ENCODE measurements around the gene TNRC18.

The TNRC18 gene

DNA sequence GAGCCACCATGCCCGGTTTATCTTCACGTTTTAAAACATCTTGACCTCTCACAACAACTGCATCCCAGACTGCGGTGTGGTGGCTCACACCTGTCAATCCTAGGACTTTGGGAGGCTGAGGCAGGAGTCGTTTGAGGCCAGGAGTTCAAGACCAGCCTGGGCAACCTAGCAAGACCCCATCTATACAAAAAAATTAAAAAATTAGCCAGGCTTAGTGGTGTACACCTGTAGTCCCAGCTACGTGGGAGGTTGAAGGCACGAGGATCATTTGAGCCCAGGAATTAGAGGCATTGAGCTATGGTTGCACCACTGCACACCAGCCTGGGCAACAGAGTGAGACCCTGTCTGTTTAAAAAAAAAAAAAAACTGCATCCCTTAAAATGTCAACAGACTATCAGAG, 20.2 kb downstream of the TNRC18 start:
- no peak for DNase-seq

DNA sequence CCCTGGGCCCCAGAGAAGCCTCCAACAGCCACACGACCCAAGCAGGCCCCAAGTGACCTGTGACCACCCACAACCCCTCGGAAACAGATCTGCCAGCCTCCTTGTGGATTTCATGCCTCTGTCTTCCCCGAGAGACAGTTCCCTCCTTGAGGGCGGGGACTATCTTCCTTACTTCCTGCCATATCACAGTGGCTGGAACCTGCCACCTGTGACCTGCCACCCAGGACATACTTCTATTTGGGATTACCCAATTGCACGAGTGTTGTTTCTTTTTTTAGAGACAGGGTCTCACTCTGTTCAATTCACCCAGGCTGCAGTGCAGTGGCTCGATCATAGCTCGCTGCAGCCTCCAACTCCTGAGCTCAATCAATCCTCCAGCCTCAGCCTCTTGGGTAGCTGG, 25.9 kb downstream of the TNRC18 start:
- no peak for DNase-seq

DNA sequence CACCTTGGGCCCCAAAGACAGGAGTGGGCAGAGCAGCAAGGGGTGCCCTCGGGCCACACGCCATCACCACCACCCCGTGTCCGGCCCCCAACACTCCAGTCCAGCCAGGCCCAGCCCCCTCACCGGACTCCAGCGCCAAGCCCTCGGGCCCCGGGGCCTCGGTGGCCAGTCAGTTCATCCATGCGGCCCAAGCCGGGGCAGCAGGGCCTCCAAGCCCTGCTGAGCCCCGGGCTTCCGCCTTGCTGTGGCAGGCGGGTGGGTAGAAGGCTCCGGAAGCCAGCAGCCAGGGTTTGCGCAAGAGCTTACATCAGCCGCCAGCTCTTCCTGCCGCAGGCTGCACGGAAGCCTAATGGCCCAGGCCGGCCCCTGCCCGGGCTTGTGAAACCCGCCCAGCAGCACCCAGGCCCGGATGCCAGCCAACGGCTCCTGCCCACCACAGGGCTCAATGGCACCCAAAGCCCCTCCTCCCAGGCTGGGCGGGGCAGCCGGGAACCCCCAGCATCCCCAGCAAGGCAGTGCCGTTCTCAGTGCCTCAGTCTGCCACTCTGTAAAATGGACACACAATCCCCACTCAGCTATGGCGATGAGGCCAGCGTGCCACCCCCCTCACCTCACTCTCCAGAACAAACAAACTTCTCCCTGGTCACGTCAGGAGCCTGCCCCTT, 26.5 kb downstream of the TNRC18 start:
- no peak for DNase-seq

DNA sequence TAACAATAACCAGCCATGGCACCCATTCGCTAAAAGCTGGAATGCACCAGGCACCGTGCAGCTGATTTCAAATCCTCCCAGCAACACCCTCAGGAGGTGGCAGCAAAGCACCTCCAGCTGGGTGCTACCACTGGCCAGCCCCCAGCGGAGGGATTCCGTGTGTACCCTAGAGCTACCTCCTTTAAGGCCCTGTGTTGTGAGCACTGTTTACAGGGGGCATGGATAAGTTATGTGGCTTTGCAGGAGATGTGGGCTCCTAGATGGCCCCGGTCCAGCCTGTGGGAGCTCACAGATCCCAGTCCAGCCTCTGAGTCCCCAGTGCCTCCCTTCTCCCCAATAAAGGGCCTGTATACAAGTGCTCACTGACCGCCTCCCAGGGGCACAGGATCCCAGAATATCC, 27.1 kb downstream of the TNRC18 start:
- peak; percentile 49 for DNase-seq

DNA sequence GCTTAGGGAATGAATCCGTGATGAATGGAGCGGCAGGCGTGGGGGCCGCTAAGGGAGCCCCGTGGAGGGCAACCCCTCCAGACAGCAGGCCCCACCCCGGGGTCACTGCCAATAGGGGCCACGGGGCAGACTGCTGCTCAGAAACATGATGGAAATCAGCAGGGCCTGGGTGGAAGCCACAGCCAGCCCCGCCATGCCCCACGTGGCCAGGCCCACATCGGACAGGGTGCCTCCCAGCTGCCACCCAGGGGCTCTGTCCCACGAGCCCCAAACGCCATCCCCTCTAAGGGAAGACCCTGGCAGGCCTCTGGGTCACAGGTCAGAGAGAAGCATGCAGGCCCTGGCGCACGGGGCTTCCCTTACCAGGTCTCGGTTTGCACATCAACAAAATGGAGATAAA, 28.4 kb downstream of the TNRC18 start:
- no peak for DNase-seq

DNA sequence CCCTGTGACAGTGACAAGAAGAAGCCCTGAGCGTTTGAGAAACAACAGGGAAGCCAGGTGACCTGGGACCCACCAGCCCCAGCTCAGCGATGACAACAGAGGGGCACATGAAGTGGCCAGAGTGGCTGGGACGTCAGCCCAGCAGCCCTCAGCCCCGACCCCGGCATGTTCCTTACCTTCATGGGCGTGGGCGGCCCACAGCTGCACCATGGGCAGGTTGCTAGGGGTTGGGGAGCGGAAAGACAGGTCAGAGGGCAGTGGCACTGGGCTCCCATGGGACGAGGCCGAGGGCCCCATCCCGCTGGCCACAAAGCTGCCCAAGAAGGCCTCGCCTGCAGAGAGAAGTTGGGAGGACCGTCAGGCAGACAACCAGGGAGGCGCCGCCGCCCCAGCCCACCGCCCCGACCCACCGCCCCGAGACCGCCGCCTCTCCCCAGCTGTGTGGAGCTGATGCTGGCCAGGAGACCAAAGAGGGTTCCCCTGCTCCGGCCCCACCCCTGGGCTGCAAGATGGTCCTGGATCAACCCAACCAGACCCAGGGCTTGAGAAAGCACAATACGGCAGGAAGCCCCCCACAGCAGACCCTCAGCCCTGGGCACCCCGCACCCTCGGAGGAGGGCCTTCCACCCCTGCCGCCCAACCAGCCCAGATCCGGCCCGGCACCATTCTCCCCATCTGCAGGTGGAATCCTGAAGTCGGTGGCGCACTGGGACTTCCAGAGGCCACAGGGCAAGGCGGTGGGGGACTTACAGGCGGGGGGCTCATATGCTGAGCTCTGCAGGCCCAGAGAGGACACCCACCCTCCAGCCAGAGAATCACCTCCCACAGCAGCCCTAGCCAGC, 29.1 kb downstream of the TNRC18 start:
- DNase-seq = no peak

DNA sequence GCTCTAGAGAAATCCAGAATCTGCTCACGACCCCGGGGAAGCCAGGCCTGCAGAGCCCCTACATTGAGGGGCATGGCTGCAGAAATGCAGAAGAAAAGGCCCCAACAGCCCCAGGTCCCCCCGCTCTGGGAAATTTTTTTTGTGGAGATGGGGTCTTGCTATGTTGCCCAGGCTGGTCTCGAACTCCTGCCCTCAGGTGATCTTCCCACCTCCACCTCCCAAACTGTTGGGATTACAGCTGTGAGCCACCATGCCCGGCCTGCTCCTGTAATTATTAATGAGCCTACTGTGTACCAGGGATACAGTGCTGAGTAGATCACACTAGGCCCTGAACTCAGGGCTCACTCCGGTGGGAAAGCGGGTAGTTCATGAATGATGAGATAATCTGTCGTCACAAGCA, 29.9 kb downstream of the TNRC18 start:
- DNase-seq = no peak

DNA sequence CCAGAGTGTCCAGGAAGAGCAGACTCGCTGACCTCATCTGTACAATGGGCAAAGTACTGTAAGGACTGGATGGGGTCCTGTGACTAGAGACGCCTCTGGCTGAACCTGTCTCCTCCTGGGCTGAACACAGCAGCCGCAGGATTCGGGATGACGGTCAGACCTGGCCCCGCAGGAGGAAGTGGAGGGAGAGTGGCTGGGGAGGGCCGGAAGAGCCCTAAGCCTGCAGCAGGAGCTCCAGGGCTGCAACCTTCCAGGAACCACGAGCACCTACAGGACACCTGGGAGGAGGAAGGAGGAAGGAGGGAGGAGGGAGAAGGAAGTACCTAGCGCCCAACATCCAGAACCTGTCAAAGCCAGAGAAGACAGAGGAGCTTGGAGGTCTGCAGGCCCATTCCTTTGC, 30.3 kb downstream of the TNRC18 start:
- DNase-seq = no peak

DNA sequence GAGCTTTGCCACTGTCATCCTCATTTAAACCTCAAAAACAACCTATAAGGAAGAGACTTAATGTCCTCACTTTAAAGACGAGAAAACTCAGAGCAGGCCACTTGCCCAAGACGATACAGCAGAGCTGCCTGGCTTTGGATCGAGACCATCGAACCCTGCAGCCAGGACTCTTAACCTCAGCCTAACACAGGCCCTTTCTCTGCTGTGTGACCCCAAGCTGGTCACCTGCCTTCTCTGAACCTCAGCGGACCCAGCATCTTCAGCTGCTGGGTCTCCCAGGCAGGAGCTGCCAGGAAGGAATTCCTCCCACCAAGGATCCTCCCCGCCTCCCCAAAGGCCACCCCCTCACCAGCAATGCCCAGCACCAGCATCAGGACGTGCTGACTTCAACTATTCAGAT, 32.7 kb downstream of the TNRC18 start:
- DNase-seq = no peak

DNA sequence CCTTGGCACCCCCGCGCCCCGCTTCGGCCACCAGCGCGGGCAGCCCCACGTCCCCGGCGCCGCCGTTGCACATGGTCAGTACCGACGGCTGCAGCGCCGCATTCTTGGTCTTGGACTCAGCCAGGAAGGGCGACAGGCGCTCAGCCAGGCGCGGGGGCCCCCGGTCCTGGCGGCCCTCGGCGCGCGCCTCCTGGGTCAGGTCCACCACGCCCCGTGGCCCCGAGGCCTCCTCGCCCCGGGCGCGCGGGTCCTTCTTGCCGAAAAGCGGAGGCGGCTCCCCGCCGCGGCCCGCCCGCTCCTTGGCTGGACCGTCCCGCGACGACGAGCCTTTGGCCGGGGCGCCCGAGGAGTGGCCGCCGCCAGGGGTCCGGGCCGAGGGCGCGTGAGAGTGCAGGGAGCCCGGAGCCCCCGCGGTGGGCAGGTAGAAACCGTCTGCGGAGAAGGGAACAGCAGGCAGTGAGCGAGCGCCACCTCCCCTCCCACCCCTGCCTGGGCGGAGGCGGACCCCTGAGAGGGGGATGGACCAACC, 34.7 kb downstream of the TNRC18 start:
- DNase-seq = no peak

DNA sequence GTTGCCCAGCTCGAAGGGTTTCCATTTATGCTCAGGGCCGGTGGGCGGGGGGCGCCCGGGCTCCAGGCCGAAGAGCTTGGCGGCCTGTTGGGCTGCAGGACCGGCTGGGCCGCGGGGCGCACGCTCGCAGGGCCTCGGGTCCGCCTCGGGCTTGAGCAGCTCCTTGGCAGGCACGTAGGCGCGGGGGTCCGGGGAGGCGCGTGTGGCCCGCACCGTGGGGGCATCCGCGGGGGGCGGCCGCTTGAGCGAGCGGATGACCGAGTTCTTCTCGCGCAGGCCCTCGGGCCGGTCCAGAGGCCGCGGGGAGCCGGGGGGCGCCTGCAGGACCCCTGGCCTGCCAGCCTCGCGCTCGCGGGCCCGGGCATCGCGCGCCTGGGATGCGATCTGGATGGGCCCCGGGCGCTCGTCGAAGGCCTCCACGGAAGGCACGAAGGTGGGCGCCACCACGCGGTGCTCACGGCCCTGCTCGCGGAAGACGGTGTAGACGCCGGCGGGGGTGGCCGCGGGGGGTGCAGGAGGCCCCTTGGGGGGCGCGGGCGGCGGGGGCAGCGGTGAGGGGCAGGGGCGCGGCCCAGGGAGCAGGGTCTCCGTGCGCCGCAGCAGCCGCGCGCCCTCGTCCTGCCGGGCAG, 35.2 kb downstream of the TNRC18 start:
- DNase-seq = no peak

DNA sequence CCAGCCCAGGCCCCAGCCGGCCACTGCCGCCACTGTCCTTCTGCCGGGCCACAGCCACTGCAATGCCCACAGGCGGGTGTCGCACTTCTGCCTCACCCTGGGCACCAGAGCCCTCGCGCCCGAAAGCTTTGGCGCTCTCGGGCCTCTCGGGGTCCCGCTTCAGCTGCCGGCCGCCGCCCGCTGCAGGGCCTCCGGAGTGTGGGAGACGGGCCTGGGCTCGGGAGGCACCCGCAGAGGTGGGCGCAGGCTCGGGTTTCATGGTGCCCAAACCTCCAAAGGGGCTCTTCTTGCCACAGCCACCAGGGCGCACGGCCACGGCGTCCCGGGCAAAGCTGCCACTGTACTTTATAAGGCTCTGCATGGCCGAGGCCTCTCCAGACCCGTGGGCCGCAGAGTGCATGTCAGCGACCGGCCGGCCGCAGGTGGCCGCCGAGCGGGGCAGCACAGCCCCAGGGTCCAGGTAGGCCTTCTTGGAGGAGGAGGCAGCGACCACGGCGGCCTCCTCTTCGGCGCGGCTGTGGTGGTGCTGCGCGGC, 35.9 kb downstream of the TNRC18 start:
- DNase-seq = no peak

DNA sequence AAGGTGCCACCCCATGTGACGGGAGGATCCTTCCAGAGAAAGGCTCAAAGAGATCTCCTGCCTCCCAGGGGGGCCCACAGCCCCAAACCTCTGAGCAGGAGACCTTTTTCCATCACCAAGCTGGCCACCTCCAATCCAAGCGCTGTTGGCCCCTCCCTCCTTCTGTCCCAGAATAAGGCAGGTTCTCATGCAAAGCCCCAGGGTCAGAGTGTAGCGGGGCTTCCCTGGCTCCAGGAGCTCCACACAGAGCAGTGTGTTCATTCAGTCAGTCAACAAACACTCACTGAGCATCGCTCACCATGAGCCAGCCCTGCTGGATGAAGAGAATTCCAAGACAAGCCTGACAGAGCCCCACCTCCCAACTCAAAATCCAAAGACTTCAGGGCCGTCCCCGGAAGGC, 39.0 kb downstream of the TNRC18 start:
- DNase-seq = no peak

DNA sequence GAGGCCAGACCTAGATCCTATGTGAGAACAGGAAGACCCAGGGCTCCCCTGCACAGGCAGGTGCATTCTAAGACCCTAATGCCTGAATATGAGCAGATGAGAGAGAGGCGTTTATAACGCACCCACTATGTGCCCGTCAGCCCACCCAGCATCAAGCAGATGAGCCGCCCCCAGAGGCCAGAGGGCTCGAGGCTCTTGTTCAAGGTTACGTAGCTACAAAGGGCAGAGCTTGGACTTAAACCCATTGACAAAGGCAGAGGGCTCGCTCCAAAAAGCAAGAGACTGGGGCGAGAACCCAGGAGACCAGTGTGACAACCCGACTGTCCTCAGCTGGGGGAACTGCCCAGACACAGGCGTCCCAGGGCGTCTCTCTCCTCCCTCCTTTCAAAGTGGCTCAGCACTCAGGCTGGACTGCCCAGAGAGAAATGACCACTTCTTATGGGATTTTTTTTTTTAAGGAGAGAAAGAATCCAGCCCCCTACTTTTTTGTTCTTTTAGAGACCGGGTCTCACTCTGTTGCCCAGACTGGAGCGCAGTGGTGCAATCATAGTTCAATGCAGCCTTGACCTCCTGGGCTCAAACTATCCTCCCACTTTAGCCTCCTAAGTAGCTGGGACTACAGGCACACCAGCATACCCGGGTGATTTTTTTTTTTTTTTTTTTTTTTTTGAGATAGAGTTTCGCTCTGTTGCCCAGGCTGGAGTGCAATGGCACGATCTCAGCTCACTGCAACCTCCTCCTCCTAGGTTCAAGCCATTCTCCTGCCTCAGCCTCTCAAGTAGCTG, 40.1 kb downstream of the TNRC18 start:
- DNase-seq = no peak

DNA sequence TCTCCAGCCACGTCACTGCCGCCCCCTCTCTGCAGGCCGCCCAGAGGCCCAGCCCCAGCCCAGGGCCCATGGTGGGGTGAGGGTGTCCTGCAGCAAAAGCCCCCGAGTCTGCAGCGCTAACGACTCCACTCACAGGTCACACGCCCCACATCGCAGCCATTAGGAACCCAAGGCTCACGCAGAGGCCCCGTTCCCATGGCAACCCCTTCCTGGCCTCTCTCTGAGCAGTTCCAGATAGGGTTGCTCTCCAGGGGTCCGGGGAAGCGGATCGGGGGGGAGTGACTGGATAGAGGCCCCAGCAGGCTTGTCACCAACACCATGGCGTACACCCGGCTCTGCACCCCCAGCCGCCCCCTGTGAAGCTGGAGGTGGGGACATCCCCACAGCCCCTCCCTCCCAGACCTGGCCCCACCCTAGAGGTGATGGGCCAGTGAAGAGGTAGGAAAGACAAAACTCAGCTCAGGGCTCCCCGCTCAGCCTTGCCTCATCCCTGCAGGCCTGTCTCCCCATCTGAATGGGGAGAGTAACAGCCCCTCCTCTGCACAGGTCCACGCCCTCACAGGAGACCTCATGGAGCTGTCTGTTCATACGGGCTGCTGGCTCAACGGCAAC, 41.2 kb downstream of the TNRC18 start:
- DNase-seq = no peak

DNA sequence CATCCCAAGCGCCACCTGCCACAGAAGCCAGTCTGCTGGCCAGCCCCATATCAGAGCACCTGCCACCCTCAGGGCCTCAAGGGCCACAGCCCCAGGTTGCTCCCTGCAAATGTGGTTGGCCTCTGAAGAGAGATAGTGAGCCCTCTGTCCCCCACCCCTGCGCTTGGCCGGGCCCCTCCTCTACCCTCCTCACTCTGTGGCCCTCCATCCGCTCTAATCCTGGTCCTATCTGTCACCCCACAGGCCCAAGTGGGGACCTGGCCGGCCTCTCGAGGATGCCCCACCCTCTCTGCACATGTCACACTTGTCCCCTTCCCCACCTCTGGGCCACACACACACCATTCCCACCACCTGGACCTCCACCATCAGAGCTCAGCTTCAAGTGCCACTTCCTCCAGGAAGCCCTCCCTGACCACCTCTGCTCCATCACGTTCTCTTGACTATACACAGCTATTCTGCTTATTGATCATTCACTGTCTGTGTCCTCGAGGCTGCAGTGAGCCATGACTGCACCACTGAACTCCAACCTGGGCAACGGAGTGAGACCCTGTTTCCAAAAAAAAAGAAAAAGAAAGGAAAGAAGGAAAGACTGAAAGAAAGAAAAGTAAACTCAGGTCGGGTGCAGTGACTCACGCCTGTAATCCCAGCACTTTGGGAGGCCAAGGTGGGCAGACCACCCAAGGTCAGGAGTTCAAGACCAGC, 42.4 kb downstream of the TNRC18 start:
- no peak for DNase-seq

DNA sequence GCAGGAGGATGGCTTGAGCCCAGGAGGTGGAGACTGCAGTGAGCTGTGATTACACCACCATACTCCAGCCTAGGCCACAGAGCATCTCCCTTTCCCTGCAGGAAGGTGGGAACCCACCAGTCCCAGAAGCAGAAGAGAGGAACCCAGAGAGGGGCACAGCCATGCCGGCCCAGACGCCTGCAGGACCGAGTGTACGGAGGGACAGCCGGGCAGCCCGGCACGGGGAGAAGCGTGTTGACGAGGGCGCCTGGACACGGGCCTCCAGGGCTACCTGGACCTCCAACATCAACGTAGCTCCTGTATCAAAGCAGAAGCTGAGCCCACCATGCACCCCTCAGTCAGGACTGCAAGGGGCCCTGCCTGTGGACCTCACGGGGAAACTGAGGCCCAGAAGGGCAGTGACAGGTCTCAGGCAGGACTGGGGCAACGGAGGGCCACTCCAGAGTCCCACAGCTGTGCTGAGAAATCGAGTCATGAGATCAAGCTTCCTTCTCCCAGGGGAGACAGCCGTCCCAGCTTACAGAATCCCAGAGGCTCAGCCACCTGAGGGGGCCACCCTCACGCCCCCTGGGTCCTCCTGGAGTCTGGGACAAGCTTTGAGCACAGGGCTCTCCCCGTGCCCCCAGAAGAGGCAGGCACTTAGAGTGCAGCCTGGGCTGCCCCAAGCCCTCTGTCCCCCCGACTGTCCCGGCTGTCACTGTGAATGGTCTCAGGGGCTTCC, 43.1 kb downstream of the TNRC18 start:
- no peak for DNase-seq

DNA sequence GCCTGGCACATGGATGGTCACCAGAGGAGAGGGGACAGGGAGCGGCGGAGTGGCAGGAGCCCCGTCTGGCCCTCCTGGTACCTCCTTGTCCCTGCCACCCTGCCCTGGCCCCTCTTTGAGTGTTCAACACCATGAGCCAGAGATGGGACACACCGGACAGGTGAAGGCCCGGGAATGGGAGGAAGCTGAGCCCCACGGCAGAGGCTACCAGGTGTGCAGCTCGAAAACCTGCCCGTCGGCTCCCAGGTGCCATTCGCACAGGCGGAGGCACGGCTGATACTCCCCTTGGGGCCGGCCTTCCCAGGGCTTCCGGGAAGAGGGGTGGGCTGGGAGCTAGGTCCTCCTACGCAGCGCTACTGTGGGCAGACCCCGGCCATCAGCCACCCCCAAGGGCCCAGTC, 44.1 kb downstream of the TNRC18 start:
- DNase-seq = no peak

DNA sequence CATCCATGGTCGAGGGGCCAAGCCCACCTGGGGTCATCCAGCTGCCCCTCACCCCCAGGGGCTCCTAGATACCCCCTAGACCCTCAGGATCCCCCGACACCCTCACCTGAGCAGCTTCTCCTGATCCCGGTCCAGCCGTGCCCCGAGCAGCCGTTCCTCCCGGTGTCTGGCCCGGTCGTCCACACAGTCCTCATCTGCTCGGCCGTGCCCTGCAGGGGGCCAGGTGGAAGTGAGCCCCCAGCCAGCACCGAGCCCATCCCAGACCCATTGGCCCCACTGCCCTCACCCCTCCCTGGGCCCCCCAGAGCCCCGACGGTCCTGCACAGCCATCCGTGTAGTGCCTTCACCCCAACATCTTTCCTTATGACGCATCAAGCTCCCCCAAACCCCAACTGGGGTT, 45.8 kb downstream of the TNRC18 start:
- no peak for DNase-seq

DNA sequence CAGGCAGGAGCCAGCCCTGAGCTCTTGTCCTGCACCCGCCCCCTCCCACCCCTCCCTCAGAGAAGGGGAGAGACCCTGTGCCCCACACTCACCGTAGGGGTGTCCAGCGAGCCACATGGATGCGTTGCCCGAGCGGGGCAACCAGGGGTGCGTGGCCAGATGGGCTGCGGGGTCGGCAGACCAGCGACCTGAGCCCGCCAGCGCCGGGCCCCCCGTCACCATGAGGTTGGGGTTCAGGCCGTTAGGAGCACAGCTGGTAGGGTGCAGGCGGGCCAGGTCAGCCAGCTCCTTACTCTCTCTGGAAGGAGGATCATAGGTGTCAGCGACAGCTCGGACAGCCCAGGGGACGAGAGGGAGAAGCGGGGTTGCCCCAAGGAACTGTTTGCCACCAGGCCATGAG, 46.4 kb downstream of the TNRC18 start:
- no peak for DNase-seq

DNA sequence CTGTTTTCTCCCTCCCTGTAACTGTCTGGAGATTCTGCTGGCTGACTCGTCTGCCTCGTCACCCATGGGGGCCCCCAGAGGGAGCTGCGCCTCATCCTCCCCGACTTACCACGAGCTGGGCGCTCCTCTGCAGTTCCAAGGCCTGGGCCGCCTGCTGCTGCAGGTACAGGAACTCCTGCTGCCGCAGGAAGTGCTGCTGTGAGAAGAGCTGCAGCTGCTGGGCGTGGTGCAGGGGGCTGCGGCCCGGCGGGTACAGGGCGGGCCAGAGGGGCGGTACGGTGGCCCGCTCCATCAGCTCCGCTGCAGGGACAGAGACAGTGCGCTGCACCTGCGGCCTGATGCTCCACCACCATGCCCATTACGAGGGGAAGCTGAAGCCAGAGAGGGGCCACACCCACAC, 47.7 kb downstream of the TNRC18 start:
- no peak for DNase-seq
